ENCODE data around the gene DTYMK.
A peak's percentile ranks its signal among the peaks of the same experiment; 100 is the strongest.

DTYMK gene

GRCh38 chr2:241703032-241703604 lies 16.5 kb upstream of the DTYMK start:
- no peak for DNase-seq

DNA sequence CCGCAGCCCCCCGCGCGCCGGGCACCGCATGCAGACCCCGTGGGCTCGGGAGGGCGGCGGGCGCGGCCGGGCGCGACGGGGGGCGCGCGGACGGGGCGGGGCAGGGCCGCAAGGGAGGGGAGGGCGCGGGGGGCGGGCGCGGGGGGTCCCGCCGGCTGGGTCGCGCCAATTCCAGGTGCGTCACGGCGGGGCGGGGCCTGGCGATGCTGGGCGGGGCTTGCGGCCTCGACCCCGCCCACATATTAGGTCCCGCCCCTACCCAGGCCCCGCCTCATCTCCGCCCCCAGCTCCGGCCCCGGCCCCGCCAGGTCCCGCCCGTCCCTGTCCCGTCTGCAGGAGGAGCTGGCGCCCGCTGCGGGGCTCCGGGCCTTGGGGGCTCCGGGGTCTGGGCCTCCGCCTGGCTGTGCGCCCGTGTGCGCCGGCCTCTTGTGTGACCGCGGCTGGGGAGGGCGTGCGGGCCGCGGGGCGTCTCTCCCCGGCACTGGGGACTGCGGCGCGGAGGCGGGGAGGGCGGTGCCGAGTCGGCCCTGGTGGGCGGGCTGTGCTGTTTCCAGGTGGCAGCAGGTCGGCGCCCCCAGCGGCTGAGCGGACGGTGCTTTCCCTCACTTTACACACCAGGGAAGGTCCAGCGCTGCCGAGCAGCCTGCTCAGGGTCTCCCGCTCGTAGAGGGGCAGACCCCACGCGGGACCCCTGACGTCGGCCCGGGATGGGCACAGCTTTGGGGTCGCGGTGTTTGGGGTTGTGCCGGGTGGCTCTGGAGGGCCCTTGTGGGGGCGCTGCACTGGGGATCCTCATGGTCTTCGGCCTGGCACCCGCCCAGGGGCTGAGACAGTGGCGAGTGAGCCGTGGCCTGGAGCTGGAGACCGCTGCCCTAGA lies 15.8 kb upstream of the DTYMK start:
- DNase-seq = peak; percentile 90 to 92

- peak; percentile 97 for DNase-seq
Observed at GRCh38 chr2:241701399-241702154, 15.0 kb upstream of the DTYMK start, which contains the start of gene ING5. Gene ING5, plus strand, starts transcription at chr2:241702039. Its CDS starts 27 bp downstream, at chr2:241702066.

GRCh38 chr2:241701149-241701398 lies 14.5 kb upstream of the DTYMK start:
- DNase-seq = no peak

GRCh38 chr2:241695651-241696050 lies 9.0 kb upstream of the DTYMK start:
- DNase-seq = no peak

DNA sequence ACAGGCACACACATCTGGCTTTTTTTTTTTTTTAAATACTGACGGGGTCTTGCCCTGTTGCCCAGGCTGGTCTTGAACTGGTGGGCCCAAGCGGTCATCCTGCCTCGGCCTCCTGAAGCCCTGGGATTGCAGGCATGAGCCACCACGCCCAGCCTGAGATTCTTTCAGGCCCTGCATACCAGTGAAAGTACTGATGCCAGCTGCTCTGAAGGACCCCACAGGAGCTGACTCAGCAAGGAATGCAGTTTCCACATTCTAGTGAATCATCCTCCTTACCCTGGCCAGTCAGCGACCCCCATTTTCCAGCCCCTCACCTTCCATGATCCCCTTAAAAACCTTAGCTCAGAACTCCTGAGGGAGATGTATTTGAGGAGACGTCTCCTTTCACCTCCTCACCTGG lies 5.8 kb upstream of the DTYMK start:
- DNase-seq = no peak

- DNase-seq = no peak
Observed at GRCh38 chr2:241690202-241690717, 3.6 kb upstream of the DTYMK start.

DNA sequence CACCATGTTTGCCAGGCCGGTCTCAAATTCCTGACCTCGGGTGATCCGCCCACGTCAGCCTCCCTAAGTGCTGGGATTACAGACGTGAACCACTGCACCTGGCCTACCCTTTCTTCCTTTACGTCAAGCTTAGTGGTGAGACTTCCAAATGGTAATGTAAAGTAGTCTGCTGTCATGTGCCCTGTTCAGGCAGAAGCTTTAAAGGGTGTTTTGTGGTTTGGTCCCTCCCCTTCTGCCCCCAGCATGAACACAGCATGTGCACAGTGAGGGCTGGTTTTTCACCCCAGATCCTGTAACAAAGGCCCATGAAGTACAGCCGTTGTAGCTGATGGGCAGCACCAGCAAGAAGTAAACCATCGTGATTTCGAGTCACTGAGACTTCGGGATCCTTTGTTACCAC lies 2.7 kb upstream of the DTYMK start:
- no peak for DNase-seq

DNA sequence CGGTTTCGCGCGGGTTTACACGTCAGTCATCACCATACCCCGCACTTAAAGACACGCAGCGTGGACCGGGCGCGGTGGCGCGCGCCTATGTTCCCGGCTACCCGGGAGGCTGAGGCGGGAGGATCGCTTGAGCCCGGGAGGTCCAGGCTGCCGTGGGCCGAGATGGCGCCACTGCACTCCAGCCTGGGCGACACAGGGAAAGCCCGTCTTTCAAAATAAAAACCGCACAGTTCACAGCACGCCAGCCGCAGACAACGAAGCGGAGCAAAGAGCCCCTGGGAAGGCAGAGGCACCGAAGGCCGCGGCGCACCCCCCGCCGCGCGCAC lies 328 bp downstream of the DTYMK start:
- DNase-seq = peak in 1 of 2 experiments; percentile 26

- DNase-seq = no peak
Observed at GRCh38 chr2:241680827-241681599, 5.6 kb downstream of the DTYMK start.

GRCh38 chr2:241680044-241680443 lies 6.6 kb downstream of the DTYMK start:
- no peak for DNase-seq

GRCh38 chr2:241678784-241679540 lies 7.7 kb downstream of the DTYMK start:
- no peak for DNase-seq

GRCh38 chr2:241678307-241678706 lies 8.3 kb downstream of the DTYMK start:
- no peak for DNase-seq

DNA sequence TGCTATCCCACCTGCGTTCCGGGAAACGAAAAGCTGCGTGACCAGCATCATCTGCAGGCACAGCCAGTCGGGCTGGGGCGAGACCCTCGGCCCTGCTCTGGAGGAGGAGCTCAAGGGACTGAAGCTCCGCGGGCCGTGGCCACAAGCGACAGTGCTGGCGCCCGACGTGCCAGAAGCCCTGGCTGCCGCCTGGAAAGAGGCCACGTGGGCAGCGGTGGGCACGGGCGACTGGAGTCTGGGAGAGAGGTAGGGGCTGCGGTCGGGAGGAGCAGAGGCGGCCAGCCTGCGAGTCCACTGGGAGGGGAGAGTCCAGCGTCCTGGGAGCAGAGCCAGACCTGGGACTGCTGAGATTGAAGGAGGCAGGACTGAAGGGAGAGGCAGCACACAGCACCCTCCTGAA lies 9.2 kb downstream of the DTYMK start:
- DNase-seq = no peak

- DNase-seq = no peak
Observed at GRCh38 chr2:241676665-241677064, 9.9 kb downstream of the DTYMK start.

DNA sequence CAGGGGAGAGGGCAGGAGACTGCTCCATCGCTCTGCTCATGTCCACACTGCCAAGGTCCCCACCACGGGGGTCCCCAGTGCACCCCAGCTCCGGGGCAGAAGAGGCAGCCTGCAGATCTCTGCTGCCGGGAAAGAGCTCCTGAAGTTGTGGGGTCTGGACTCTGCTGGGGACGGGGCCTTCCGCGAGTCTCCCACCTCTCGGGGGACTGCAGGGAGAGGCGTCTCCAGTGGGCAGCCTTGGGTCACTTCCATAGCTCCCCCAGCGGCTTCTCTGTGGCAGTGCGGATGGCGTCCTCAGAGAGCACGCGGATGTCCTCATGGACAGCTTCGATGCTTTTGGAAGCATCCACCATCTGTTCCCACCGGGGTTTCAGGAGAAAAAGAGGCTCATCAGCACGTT lies 10.7 kb downstream of the DTYMK start:
- DNase-seq = no peak

DNA sequence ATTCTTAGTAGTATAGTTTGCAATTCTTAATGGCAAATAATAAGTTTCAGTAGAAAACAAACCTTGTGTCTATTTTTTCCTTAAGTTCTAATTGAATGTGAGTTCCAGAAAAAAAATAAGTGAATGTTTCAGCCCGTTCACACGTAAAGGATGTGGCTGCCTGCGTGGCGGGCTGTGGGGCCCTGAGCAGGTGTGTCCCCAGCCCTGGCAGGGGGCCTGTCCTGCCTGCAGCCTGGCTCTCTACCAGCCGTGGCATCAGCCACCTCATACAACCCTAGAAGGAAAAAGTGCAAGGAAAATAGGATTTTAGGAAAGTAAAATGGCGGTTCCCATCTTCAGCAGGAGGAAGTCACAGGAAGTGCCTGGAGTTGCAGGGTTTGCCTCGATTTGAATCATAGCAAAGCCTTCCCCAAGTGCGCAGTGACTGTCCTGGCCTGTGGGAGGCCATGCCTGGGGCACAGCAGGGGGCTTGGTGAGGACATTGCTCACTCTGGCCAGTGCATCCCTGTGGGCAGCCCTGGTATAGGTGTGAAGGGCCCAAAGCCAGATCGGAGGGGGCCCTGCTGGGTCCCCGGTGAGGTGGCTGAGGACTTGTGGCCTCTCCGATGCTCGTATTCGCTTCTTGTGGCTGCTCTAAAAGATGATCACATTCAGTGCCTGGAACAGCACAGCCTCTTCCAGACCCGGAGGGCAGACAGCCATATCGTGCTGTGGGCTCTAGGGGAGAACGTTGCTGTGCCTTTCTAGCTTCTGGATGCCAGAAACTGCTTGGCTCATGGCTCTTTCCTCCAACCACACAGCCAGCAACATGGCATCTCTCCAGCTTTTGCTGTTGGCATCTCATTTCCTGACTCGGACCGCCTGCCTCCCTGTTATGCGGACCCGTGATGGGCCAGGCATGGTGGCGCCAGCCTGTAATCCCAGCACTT lies 12.6 kb downstream of the DTYMK start:
- no peak for DNase-seq

- no peak for DNase-seq
Observed at GRCh38 chr2:241673189-241673663, 13.4 kb downstream of the DTYMK start.

DNA sequence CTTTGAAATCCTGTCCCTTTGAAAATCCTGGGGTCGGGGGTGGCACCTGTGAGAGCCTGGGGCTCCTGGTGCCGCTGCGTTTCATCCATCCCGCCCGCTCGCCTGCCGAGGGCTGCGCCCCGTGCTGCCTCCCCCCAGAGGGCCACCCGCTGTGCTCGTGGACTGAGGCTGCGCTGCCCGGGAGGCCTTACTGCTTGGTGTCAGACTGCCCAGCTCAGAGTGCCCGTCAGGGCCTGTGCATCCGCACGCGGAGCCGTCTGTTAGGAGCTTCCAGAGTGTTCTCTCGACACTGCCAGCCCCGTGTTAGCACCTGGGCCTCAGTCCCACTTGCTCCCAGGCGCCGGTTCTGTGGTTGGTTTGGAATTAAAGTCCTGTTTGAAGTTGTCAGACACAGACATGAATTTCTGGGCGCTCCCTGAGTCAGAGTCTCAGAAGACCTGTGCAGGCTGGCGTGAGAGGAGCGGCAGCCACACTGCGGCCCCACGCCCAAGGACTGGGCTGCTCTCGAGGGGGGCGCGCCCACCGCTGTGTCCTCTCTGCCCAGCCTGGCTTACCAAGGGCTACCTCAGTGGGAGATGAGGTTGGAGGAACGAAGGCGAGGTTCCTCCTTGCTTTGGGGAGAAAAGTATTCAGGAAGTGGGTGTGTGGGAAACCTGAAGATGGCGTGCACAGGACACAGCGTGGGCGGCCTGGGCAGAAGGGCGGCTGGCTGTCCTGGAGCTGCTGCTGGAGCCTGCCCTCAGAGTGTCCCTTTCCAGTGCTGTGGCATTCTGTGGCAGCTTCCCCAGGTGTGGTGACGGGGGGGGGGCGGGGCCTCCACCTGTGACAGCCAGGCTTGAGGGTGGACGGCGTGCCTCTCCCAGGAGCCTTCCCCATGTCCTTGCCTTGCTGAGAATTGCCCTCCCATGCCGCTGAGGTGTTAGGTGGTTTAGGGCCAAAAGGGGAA lies 14.1 kb downstream of the DTYMK start:
- DNase-seq = no peak
